ENCODE measurements around the gene LSS. TPM values are rescaled to one million over a fixed set of nuclear protein-coding genes. Genes with fewer than 3 reads are reported as not detected.

Gene LSS
- polyA plus RNA-seq, 1 donor from 2014 or later = 101 TPM

GRCh38 chr21:46195595-46196195 is 32.9 kb downstream of the LSS start:
- Histone ChIP-seq H3K79me2 (replicated peaks; ENCODE audit: insufficient read depth, low read length) (peaks cover 3% of the 10 kb centered on the region), H3K36me3 (ENCODE audit: insufficient read depth, low read length) (peaks cover 8% of the 10 kb centered on the region), H4K20me1 (ENCODE audit: insufficient read depth) (no peaks in the 10 kb centered on the region), H3K27ac (ENCODE audit: low read length) (no peak overlapping the region), H3K9me2 (ENCODE audit: insufficient read depth, low read length) (no peaks in the 10 kb centered on the region), H3F3A (ENCODE audit: insufficient read depth, low read length, poor library complexity, severe bottlenecking) (no peaks in the 10 kb centered on the region), H3K4me2 (ENCODE audit: low read length) (no peak overlapping the region), H2AFZ (ENCODE audit: low read depth, low read length) (no peak overlapping the region), H3K4me3 (ENCODE audit: low read length) (no peak overlapping the region), H3K9ac (ENCODE audit: low read length) (no peak overlapping the region), H3K9me3 (ENCODE audit: low read length) (peaks cover 5% of the 10 kb centered on the region), H3K27me3 (ENCODE audit: insufficient read depth, low read depth, low read length) (no peaks in the 10 kb centered on the region)
- TF ChIP-seq POLR2AphosphoS5 (IDR thresholded peaks at IDR 0.05) = no peak
- TF ChIP-seq CTCF (IDR thresholded peaks at IDR 0.05; ENCODE audit: poor library complexity, severe bottlenecking) = no peak
- TF ChIP-seq REST (IDR thresholded peaks at IDR 0.05; ENCODE audit: borderline replicate concordance) = no peak

GRCh38 chr21:46194374-46195334 is 33.9 kb downstream of the LSS start:
- Histone ChIP-seq H3K36me3 (ENCODE audit: insufficient read depth, low read length) (peaks cover 5% of the 10 kb centered on the region), H3F3A (ENCODE audit: insufficient read depth, low read length, poor library complexity, severe bottlenecking) (no peaks in the 10 kb centered on the region), H4K20me1 (ENCODE audit: insufficient read depth) (no peaks in the 10 kb centered on the region), H3K9me2 (ENCODE audit: insufficient read depth, low read length) (no peaks in the 10 kb centered on the region), H2AFZ (ENCODE audit: low read depth, low read length) (no peak overlapping the region), H3K4me3 (ENCODE audit: low read length) (no peak overlapping the region), H3K27me3 (ENCODE audit: insufficient read depth, low read depth, low read length) (no peaks in the 10 kb centered on the region), H3K4me2 (ENCODE audit: low read length) (no peak overlapping the region), H3K27ac (ENCODE audit: low read length) (no peak overlapping the region), H3K79me2 (replicated peaks; ENCODE audit: insufficient read depth, low read length) (peaks cover 3% of the 10 kb centered on the region), H3K9ac (ENCODE audit: low read length) (no peak overlapping the region), H3K9me3 (ENCODE audit: low read length) (peaks cover 4% of the 10 kb centered on the region)
- TF ChIP-seq EP300 (conservative IDR thresholded peaks at IDR 0.05; ENCODE audit: poor library complexity, severe bottlenecking) (no peak), RAD21 (conservative IDR thresholded peaks at IDR 0.05) (no peak), TAF1 (IDR thresholded peaks at IDR 0.05; ENCODE audit: low read depth) (no peak), POLR2AphosphoS5 (IDR thresholded peaks at IDR 0.05) (no peak), SMC3 (conservative IDR thresholded peaks at IDR 0.05; ENCODE audit: poor library complexity) (no peak), EZH2 (IDR thresholded peaks at IDR 0.05; ENCODE audit: borderline replicate concordance, insufficient read depth, low read length, poor library complexity, severe bottlenecking) (no peak), CTCF (IDR thresholded peaks at IDR 0.05; ENCODE audit: poor library complexity, severe bottlenecking) (no peak), MXI1 (conservative IDR thresholded peaks at IDR 0.05; ENCODE audit: poor library complexity, severe bottlenecking) (no peak), REST (IDR thresholded peaks at IDR 0.05; ENCODE audit: borderline replicate concordance) (no peak)

Data from neural cell (in vitro differentiated cells).